T47D (cell line): ENCODE measurements around the gene STRBP.

Experiments
- DNase-seq, 2 experiments: peaks; one replicate each; pipeline versions ENCODE4 v3.0.0 to v3.0.0-alpha.2; 2011 to 2012; ENCODE audit warnings: low read depth in 1 of 2, low spot score in 1 of 2
- JUND ChIP-seq: IDR thresholded peaks from 2 replicates; pipeline ENCODE4 v1.6.1; 2012; ENCODE audit warnings: low read depth
- in situ Hi-C: cut with HindIII; loops from 2 replicates; pipeline ENCODE4 v1.10.0; 2016; ENCODE audit warnings: low sequenced_read_pairs, low pct_unique_long_range_greater_than_20kb

The STRBP gene

DNA sequence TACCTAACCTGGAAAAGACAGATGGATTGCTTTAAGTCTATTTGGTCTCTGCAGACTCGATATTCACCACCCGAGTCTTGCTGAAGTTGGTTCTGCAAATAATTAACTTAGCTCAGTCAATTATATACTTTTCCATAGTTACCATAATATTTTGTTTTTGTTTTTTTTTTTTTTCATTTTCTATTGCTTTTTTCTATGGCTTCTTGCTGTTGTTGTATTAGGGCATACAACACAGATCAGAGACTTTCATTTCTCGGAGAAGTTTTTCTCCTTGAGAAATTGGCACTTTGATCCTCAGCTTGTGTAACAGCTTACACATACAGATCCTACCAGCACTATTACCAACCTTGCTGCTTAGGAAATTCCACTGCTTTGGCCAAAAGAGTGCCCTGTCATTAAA, 146.9 kb downstream of the STRBP start:
- in situ Hi-C loops, result no loop called here
- DNase-seq, result no peak
- TF ChIP-seq JUND, result no peak

- no peak for DNase-seq
- TF ChIP-seq JUND, result no peak
- in situ Hi-C loops, result no loop called here
Measured at GRCh38 chr9:123120953-123121352, 147.4 kb downstream of the STRBP start.

DNA sequence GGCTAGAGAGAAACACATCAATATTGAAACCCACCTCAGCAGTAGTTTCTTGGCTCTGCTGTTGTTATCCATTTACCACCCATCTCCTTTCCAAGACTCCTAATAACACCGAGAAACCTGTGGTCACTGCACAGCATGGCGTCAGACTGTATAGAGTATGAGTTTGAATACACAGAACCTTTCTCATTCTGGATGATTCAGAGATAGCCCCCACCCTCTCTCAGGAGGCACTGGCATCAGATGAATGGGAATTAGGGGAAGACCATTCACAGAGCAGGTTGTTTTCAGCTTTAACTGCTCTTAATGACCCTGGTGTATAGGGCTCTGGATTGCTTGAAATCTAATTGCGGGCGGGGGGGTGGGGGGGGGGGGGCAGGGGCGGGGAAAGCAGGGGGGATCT, 148.3 kb downstream of the STRBP start:
- DNase-seq, result no peak
- in situ Hi-C loops, result no loop called here
- no peak for TF ChIP-seq JUND

DNA sequence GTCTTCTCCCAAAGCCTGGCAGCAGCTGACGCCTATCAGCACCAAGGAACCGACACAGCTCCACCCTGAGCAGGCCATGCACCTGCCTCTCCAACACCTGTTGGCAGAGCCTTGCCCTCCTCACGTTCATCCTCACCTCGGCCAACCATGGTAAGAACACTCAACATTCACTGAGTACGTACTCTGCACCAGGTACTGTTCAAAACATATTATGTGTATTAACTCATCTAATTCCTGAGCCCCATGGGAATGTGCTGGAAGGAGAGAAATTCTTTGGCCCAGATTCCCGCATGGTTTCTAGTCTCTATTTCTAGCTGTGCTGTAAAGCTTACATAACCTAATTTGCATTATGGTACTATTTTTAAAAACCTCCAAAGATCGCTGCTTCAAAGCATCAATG, 148.8 kb downstream of the STRBP start:
- TF ChIP-seq JUND, result no peak
- DNase-seq, result no peak
- in situ Hi-C loops, result no loop called here

DNA sequence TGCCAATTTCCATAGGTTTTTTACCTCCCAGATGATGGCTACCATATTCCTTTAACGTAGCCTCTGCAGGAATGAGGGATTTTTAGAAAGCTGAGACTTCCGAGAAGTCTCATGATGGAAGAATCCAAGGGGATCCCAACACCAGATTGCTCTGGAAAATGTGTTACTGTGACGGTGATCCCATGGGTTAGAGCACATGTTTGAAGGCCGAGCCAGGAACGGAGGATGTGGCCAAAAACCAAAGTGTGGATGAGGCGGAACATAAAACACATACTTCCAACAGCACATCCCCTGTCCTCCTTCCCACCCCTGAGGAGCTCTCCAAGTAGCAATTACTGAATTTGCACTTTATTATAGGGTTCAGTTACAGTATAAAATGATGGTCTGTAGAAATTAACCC, 152.3 kb downstream of the STRBP start:
- in situ Hi-C loops, result no loop called here
- TF ChIP-seq JUND, result no peak
- DNase-seq, result no peak

DNA sequence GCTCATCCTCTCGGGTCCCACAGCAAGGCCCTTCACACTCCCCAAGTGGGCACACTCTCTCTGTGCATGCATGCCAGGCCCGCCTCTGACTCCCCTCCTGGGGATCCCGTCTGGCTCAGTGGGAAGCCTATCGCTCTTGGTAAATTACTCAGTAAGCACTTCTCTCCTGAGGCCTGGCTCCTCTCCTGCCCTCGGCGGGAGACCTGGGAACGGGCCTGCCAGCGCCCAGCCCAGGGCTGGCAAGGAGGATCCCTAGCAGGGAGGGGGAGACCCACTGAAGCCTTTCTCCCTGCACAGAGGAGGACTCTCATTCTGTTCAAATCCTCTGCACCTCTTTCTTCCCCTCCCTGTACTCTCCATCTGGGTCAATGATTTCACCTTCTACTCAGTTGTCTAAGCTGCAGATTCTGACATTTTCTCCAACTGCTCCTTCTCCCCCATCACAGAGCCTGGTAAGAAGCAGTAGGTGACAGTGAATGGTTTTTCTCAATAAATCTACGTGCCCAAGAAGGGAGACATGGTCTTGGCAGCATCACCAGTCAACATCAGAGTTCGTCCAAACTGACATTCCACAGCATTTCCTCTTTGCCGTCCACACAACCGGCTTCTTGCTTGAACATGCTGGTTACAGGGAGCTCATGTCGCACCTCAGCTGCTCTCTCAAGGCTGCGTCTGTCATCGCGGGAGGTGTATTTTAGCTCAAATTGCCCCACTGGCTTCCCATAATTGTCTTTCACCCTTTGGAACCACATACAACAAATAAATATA, 153.1 kb downstream of the STRBP start:
- no peak for DNase-seq
- TF ChIP-seq JUND, result no peak
- in situ Hi-C loops, result no loop called here

DNA sequence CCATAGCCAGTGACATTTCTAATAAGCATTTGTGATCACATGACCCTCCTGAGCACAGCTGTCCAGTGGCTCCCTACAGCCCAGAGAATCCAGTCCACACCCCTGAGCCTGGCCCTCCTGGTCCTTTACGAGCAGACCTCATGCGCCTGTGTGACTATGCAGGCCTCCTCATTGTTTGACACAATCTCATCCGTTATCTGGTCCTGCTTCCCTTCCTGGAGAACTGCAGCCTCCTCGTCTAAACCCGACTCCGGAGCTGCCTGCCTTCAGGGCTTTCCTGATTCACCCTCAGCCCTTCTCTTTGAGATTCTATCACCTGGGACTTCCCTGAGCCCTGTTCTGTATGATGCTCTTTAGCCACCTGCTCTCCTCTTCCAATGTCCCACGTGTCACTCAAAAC, 155.2 kb downstream of the STRBP start:
- no peak for DNase-seq
- in situ Hi-C loops, result no loop called here
- no peak for TF ChIP-seq JUND

DNA sequence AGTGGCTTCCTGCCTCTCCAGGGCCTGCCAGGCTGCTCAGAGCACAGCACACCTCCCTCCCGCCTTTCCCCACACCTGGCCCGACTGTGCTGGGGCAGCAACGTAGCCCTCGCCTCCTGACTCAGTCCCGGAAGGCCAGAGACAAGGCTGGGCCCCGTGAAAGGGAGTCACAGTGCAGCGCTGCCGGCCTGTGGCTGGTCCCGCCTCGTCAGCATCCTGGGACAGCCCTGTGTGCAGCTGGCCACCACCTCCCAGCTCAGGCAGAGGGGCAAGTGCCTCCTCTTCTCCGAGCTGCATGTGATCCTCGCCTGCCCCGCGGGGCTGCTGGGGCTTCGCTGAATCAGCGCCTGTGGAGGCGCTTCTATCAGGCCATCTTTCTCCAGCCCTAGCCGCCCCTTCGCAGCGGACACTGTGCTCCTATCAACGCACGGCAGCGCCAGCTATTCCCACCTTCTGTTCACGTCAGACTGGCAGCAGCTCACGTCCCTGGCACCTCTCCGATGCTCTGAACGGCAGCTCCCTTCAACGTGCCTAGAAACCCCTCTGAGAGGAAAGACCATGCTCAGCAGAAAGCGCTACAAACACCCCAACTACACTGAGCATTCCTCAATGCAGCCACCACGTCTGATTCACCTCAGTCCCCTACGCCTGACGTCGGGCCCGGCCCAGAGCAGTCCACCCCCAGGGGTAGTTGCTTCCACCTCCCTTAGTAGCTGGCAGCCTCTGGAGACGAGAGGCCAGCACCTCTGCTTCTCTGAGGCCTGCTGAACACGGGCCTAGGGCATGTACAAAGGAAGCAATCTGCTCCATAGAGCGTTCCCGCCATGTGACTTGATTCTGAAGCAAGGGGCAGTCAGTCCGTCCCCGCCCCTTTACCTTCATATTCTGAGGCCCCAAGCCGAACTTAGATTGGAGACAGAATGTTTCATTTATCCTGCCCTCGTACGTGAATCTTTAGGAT, 156.1 kb downstream of the STRBP start:
- no peak for TF ChIP-seq JUND
- in situ Hi-C loops, result no loop called here
- DNase-seq, result no peak

- in situ Hi-C loops, result no loop called here
- TF ChIP-seq JUND, result no peak
- DNase-seq, result peak in 1 of 2 experiments; percentile 33
Measured at GRCh38 chr9:123111427-123112014, 156.9 kb downstream of the STRBP start.

DNA sequence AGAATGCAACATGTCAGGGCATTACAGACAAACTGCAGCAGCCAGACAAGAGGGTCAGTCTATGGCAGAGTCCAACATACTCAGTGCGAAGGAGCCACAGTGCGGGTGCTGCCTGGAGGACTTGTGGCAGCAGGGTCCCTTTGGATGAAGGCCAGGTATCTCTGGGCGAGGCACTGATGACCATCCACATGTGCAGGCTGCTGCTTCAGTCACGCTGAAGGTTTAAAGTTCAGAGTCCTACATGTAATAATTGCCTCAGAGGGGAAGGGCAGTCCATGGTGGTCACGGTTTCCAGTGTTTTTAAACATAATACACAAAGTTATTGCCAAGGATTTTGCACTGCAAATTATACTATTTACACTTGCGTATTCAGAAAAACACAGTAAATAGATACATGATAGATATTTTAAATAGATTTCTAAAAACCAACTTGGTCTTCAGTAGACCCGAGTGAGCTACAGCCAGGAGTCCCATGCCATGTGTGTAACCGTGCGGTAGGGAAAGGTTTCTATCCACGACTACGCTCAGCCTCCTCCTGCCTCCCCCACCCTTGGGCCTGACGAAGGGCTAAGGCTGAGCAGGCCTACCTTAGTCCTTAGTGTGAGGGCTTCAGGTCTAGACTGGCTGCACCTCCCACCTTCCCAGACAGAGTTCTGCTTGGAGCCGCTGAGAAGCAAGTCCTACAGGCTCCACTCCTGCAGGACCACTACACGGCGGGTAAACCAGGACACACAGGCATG, 158.7 kb downstream of the STRBP start:
- in situ Hi-C loops, result no loop called here

DNA sequence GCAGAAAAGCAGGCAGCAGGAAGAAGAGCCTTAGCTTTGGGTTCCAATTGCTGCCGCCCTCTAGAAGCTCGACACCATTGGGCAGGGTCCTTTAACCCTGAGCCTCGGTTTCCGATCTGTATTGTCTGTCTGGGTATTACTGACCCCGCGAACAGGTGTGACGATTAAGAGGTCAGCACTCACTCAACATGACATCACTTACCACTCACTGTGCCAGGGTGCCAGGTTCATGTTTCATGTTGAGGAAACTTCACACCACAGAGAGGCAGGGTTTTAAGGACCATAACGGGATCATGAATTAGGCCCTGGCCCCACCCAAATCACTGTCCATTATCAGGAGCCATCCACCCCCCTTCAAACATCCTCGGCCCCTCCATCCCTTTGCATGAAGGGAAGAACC, 159.4 kb downstream of the STRBP start:
- TF ChIP-seq JUND, result no peak
- in situ Hi-C loops, result no loop called here
- DNase-seq, result no peak

More for the DNA sequence above, 158.7 kb downstream of the STRBP start:
- DNase-seq, result no peak
- no peak for TF ChIP-seq JUND

DNA sequence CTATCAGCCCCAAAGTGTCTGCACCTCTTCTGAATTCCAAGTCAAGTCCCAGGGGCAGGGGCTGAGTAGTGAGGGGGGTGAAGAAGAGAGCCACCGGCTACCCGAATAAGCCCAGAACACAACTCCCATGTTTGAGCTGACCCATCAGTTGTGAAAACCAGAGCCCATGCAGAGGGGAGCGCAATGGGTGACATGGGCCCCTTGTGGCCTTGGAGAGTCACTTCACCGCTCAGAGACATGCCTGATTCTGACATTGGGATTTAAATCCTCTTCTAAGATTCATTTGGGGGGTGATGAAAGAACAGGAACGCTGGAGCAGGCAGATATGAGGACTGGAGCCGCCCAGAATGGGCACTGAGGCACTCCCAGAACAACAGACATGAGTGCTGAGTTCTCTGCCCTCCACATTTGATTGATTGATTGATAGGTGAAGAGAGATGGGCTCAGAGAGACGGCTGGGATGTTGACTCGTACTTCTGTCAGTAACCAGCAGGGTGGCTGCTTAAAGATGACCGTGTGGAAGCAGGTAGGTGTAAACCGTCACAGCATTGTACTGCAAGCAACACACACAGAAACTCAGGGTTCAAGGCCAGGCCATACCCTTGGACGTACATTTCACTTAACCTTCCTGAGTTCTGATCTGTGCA, 160.6 kb downstream of the STRBP start:
- no peak for TF ChIP-seq JUND
- DNase-seq, result peak in 1 of 2 experiments; percentile 27
- in situ Hi-C loops, result no loop called here
